C4-2B (cell line): ENCODE measurements around the gene MAP3K6.

Source experiments
- ZFX ChIP-seq: fragments of 450-650 bp; IDR thresholded peaks from 2 replicates; pipeline ENCODE4 v1.6.1; 2017
- TF ChIP-seq, protein P1 (sequence below): fragments of 450-650 bp; conservative IDR thresholded peaks from 2 replicates; pipeline ENCODE4 v1.5.1; 2017; ENCODE audit warnings: mild to moderate bottlenecking

DNA sequence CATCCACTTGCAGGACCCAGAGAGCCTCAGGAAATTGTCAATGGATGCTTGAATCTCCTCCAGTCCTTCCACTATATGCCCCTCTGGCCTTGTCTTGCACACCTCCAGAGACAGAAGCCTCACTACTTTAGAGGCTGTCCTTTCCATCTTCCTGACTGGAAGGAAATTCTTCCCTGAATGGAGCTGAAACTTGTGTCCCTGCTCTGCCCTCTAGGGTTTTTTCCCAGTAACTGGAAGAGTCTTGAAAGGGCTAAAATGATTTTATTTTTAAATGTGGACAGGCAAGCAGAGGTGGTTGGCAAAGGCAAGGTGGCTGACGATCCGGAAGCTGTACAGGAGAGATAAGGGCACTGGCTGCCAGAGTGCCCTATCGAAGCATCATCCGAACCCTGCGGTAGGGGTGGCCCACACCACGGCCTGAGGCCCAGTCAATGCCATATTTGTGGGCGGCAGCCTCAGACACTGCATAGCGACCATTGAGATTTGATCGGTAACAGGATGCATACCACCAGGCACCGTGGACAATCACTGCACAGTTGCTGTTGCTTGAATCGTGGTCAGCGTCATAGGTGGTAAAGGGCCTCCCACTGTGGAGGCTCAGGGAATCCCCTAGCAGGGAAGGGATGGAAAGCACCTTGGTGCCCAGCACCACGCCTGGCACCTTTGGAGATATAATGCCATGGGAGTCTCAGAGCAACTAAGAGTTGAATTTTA is 2.3 kb upstream of the MAP3K6 start:
- TF ChIP-seq, protein P1, sequence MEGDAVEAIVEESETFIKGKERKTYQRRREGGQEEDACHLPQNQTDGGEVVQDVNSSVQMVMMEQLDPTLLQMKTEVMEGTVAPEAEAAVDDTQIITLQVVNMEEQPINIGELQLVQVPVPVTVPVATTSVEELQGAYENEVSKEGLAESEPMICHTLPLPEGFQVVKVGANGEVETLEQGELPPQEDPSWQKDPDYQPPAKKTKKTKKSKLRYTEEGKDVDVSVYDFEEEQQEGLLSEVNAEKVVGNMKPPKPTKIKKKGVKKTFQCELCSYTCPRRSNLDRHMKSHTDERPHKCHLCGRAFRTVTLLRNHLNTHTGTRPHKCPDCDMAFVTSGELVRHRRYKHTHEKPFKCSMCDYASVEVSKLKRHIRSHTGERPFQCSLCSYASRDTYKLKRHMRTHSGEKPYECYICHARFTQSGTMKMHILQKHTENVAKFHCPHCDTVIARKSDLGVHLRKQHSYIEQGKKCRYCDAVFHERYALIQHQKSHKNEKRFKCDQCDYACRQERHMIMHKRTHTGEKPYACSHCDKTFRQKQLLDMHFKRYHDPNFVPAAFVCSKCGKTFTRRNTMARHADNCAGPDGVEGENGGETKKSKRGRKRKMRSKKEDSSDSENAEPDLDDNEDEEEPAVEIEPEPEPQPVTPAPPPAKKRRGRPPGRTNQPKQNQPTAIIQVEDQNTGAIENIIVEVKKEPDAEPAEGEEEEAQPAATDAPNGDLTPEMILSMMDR, result no peak; the same call in 1 of the 2 replicates
- no peak for TF ChIP-seq ZFX
